Panc1 (cell line): ENCODE data around the gene SPINK9.

ENCODE experiments used
- POLR2AphosphoS5 ChIP-seq: IDR thresholded peaks from 2 replicates; pipeline ENCODE4 v1.6.1; 2012; ENCODE audit warnings: mild to moderate bottlenecking, low read depth, low read length, moderate library complexity
- SIN3A ChIP-seq: IDR thresholded peaks from 2 replicates; pipeline ENCODE4 v1.6.1; 2012; ENCODE audit warnings: low read depth, mild to moderate bottlenecking, low read length, moderate library complexity, borderline replicate concordance; ENCODE audit not compliant: insufficient read depth
- TF ChIP-seq, protein P1 (sequence below): fragments of 450-650 bp; IDR thresholded peaks from 2 replicates; pipeline ENCODE4 v1.5.1; 2017; ENCODE audit warnings: mild to moderate bottlenecking
- TF ChIP-seq, protein P2 (sequence below), 2 experiments: IDR thresholded peaks; 2 replicates each; pipeline ENCODE4 v1.6.1; 2011 to 2012; ENCODE audit warnings: low read depth in 2 of 2, control low read depth in 1 of 2, low read length in 1 of 2, mild to moderate bottlenecking in 1 of 2, moderate library complexity in 1 of 2; ENCODE audit not compliant: insufficient read depth in 1 of 2

DNA sequence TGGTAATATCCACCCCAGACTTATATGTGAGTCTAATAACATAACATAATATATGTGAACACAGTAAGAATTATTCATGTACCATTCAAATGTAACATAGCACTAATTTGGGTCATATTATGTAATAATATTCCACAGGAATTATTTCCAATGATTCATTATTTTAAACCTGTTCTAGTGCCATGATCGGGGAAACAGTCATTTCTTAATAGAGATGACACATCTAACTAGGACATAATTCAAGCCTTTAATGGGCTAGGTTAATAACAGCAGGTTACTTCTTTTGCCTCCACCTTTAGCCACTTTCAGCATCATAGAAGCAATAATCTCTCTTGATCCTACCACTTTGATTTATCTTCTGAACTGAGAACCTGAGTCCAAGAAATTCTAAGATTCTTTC lies 12.3 kb downstream of the SPINK9 start:
- TF ChIP-seq, protein P1, sequence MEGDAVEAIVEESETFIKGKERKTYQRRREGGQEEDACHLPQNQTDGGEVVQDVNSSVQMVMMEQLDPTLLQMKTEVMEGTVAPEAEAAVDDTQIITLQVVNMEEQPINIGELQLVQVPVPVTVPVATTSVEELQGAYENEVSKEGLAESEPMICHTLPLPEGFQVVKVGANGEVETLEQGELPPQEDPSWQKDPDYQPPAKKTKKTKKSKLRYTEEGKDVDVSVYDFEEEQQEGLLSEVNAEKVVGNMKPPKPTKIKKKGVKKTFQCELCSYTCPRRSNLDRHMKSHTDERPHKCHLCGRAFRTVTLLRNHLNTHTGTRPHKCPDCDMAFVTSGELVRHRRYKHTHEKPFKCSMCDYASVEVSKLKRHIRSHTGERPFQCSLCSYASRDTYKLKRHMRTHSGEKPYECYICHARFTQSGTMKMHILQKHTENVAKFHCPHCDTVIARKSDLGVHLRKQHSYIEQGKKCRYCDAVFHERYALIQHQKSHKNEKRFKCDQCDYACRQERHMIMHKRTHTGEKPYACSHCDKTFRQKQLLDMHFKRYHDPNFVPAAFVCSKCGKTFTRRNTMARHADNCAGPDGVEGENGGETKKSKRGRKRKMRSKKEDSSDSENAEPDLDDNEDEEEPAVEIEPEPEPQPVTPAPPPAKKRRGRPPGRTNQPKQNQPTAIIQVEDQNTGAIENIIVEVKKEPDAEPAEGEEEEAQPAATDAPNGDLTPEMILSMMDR: no peak
- TF ChIP-seq, protein P2, sequence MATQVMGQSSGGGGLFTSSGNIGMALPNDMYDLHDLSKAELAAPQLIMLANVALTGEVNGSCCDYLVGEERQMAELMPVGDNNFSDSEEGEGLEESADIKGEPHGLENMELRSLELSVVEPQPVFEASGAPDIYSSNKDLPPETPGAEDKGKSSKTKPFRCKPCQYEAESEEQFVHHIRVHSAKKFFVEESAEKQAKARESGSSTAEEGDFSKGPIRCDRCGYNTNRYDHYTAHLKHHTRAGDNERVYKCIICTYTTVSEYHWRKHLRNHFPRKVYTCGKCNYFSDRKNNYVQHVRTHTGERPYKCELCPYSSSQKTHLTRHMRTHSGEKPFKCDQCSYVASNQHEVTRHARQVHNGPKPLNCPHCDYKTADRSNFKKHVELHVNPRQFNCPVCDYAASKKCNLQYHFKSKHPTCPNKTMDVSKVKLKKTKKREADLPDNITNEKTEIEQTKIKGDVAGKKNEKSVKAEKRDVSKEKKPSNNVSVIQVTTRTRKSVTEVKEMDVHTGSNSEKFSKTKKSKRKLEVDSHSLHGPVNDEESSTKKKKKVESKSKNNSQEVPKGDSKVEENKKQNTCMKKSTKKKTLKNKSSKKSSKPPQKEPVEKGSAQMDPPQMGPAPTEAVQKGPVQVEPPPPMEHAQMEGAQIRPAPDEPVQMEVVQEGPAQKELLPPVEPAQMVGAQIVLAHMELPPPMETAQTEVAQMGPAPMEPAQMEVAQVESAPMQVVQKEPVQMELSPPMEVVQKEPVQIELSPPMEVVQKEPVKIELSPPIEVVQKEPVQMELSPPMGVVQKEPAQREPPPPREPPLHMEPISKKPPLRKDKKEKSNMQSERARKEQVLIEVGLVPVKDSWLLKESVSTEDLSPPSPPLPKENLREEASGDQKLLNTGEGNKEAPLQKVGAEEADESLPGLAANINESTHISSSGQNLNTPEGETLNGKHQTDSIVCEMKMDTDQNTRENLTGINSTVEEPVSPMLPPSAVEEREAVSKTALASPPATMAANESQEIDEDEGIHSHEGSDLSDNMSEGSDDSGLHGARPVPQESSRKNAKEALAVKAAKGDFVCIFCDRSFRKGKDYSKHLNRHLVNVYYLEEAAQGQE (IDR thresholded peaks at IDR 0.05; ENCODE audit: insufficient read depth in 1 of 2, low read depth in 2 of 2, low read length in 1 of 2): no peak
- TF ChIP-seq POLR2AphosphoS5 (no peak), SIN3A (no peak)
